HEK293 (cell line): ENCODE measurements around the gene FBH1.
"Not testable (repeated sequence)": the region's sequence is repeated elsewhere in the genome, so short reads cannot be mapped to it uniquely, and the experiment has no call there.

ENCODE experiments used
- CTCF ChIA-PET: fragments of 350-600 bp; formaldehyde crosslinking; extraction: SDS; loops from one replicate; lab custom pipeline; 2021; ENCODE audit warnings: antibody characterized with exemption; lab: Yijun Ruan, JAX
- POLR2A ChIA-PET: fragments of 300-600 bp; formaldehyde crosslinking; extraction: SDS; loops from one replicate; lab custom pipeline; 2020; ENCODE audit warnings: antibody characterized with exemption, inconsistent platforms; lab: Yijun Ruan, JAX
- H3K27ac ChIP-seq: fragments of 200-500 bp; sonication (Bioruptor generic); 2 replicates; pipeline ENCODE4 v1.5.1; 2014; ENCODE audit warnings: low read depth, low read length, control low read depth, inconsistent platforms; ENCODE audit errors: extremely low read depth
- H3K36me3 ChIP-seq, 2 experiments: fragments of 200-500 bp in 1 of 2; sonication (Bioruptor generic) in 1 of 2; 1 replicate in 1 of 2; 2 replicates in 1 of 2; pipeline ENCODE4 v1.5.1; 2014 to 2017; ENCODE audit warnings: inconsistent platforms in 2 of 2, low read length in 2 of 2; ENCODE audit not compliant: control insufficient read depth in 2 of 2, insufficient read depth in 1 of 2
- H3K4me1 ChIP-seq: fragments of 200-500 bp; sonication (Bioruptor generic); 2 replicates; pipeline ENCODE4 v1.5.1; 2014; ENCODE audit warnings: mild to moderate bottlenecking, low read length, inconsistent platforms; ENCODE audit not compliant: control insufficient read depth, insufficient read depth
- H3K4me3 ChIP-seq: 2 replicates; pipeline ENCODE4 v1.5.1; 2011; ENCODE audit warnings: low read depth, mild to moderate bottlenecking, control low read depth, low read length, moderate library complexity
- H3K9me3 ChIP-seq: fragments of 200-500 bp; sonication (Bioruptor generic); 2 replicates; pipeline ENCODE4 v1.5.1; 2014; ENCODE audit warnings: low read depth, low read length, inconsistent platforms; ENCODE audit not compliant: control insufficient read depth, insufficient read depth
- EGR2 ChIP-seq: fragments of 450-650 bp; formaldehyde crosslinking; IDR thresholded peaks from 2 replicates; pipeline ENCODE4 v1.5.1; 2016; ENCODE audit warnings: low read depth, missing biosample characterization, missing genetic modification characterization
- KLF8 ChIP-seq: fragments of 450-650 bp; formaldehyde crosslinking; IDR thresholded peaks from 2 replicates; pipeline ENCODE4 v1.5.1; 2016; ENCODE audit warnings: missing biosample characterization, missing genetic modification characterization
- RBAK ChIP-seq: fragments of 450-650 bp; formaldehyde crosslinking; IDR thresholded peaks from 2 replicates; pipeline ENCODE4 v1.5.1; 2016; ENCODE audit warnings: missing biosample characterization, missing genetic modification characterization
- TCF7L2 ChIP-seq: IDR thresholded peaks from 2 replicates; pipeline ENCODE4 v1.6.1; 2011; ENCODE audit warnings: low read depth, mild to moderate bottlenecking, inconsistent platforms, low read length, moderate library complexity, borderline replicate concordance
- WT1 ChIP-seq: fragments of 450-650 bp; formaldehyde crosslinking; IDR thresholded peaks from 2 replicates; pipeline ENCODE4 v1.5.1; 2016; ENCODE audit warnings: missing biosample characterization, missing genetic modification characterization
- ZBTB20 ChIP-seq: fragments of 450-650 bp; formaldehyde crosslinking; IDR thresholded peaks from 2 replicates; pipeline ENCODE4 v1.5.1; 2016; ENCODE audit warnings: missing biosample characterization, missing genetic modification characterization
- ZBTB7A ChIP-seq: fragments of 450-650 bp; formaldehyde crosslinking; IDR thresholded peaks from 2 replicates; pipeline ENCODE4 v1.5.1; 2016; ENCODE audit warnings: low read depth, missing biosample characterization, missing genetic modification characterization
- ZFP69B ChIP-seq: fragments of 450-650 bp; formaldehyde crosslinking; IDR thresholded peaks from 2 replicates; pipeline ENCODE4 v1.5.1; 2016; ENCODE audit warnings: missing biosample characterization, missing genetic modification characterization
- ZNF10 ChIP-seq: fragments of 450-650 bp; formaldehyde crosslinking; IDR thresholded peaks from 2 replicates; pipeline ENCODE4 v1.5.1; 2017; ENCODE audit warnings: missing biosample characterization, missing genetic modification characterization
- ZNF114 ChIP-seq: fragments of 450-650 bp; formaldehyde crosslinking; IDR thresholded peaks from 2 replicates; pipeline ENCODE4 v1.5.0; 2017; ENCODE audit warnings: missing biosample characterization, missing genetic modification characterization
- ZNF146 ChIP-seq: fragments of 450-650 bp; formaldehyde crosslinking; IDR thresholded peaks from 2 replicates; pipeline ENCODE4 v1.5.1; 2016; ENCODE audit warnings: missing biosample characterization, missing genetic modification characterization
- ZNF175 ChIP-seq: fragments of 450-650 bp; formaldehyde crosslinking; IDR thresholded peaks from 2 replicates; pipeline ENCODE4 v1.5.1; 2016; ENCODE audit warnings: missing biosample characterization, missing genetic modification characterization
- ZNF350 ChIP-seq: fragments of 450-650 bp; formaldehyde crosslinking; IDR thresholded peaks from 2 replicates; pipeline ENCODE4 v1.5.0; 2017; ENCODE audit warnings: missing biosample characterization, mild to moderate bottlenecking, missing genetic modification characterization
- ZNF37A ChIP-seq: fragments of 450-650 bp; IDR thresholded peaks from 2 replicates; pipeline ENCODE4 v1.5.1; 2018; ENCODE audit warnings: missing biosample characterization, missing genetic modification characterization
- ZNF514 ChIP-seq: fragments of 450-650 bp; formaldehyde crosslinking; IDR thresholded peaks from 2 replicates; pipeline ENCODE4 v1.5.1; 2016; ENCODE audit warnings: missing biosample characterization, missing genetic modification characterization
- ZNF544 ChIP-seq: fragments of 450-650 bp; formaldehyde crosslinking; IDR thresholded peaks from 2 replicates; pipeline ENCODE4 v1.5.0; 2017; ENCODE audit warnings: missing biosample characterization, missing genetic modification characterization
- ZNF677 ChIP-seq: fragments of 450-650 bp; IDR thresholded peaks from 2 replicates; pipeline ENCODE4 v1.5.0; 2018; ENCODE audit warnings: missing biosample characterization, mild to moderate bottlenecking, missing genetic modification characterization, moderate library complexity
- TF ChIP-seq, protein P1 (sequence below): fragments of 450-650 bp; formaldehyde crosslinking; IDR thresholded peaks from 2 replicates; pipeline ENCODE4 v1.5.1; 2016; ENCODE audit warnings: missing biosample characterization, missing genetic modification characterization, low read depth
- TF ChIP-seq, protein P2 (sequence below): fragments of 450-650 bp; formaldehyde crosslinking; IDR thresholded peaks from 2 replicates; pipeline ENCODE4 v1.5.1; 2016; ENCODE audit warnings: missing biosample characterization, missing genetic modification characterization
- TF ChIP-seq, protein P3 (sequence below): fragments of 450-650 bp; formaldehyde crosslinking; IDR thresholded peaks from 2 replicates; pipeline ENCODE4 v1.5.1; 2016; ENCODE audit warnings: missing biosample characterization, missing genetic modification characterization, borderline replicate concordance

Gene FBH1

DNA sequence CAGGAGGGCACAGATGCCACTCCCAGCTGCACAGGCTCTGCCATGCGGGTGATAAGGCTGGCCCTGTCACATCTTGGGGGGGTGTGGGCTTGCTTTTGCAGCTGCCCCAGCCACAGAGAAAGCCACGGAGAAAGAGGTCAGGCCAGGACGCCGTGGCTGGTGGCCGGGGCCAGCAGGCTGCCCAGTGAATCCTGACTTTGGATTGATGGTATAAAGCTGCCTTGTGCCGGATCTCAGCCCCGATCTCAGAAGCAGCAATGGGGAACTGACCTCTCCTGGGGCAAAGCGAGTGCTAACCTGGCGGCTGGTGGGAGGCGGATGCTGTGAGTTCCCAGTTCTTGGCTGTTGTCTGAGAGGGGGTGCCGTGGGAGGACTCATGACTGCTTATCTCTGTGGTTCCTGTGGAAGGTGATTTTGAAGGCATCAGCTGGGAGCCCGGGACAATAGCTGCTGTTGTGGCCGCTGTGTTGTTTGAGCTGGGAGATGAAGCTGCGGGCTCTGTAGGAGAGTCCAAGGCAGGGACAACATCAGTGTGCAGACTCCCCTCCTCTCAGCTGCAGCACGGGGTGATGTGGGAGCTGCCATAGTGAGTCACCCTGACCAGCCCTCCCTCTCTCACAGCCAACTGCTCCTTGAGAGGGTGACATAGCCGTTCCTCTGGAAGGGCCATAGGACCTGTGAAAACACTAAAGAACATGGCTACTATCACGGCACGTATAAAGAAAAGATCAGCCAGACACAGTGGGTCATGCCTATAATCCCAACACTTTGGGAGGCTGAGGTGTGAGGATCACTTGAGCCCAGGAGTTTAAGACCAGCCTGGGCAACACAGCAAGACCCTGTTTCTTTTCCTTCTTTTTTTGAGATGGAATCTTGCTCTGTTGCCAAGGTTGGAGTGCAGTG is 70.3 kb downstream of the FBH1 start:
- CTCF ChIA-PET: interaction anchor here (0.6 kb wide), 1 partner anchor 206 kb away, joined by 4 read pairs; no protein-coding TSS in a partner anchor

DNA sequence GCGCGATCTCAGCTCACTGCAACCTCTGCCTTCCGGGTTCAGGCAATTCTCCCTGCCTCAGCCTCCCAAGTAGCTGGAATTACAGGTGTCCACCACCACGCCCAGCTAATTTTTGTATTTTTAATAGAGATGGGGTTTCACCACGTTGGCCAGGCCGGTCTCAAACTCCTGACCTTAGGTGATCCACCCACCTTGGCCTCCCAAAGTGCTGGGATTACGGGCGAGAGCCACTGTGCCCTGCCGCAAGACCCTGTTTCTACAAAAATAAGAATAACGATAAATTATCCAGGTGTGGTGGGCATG is 70.9 kb downstream of the FBH1 start:
- POLR2A ChIA-PET, H3K4me3 ChIP-seq, H3K27ac ChIP-seq, H3K36me3 ChIP-seq, H3K9me3 ChIP-seq, H3K4me1 ChIP-seq: not testable (repeated sequence)
- CTCF ChIA-PET: interaction anchor here (0.6 kb wide), 1 partner anchor 205 kb away, joined by 4 read pairs; no protein-coding TSS in a partner anchor

More for the DNA sequence above, 70.3 kb downstream of the FBH1 start:
- POLR2A ChIA-PET: interaction anchor here (0.5 kb wide), 1 partner anchor 858 kb away, joined by 3 read pairs; no protein-coding TSS in a partner anchor
- TF ChIP-seq WT1 (tag by site-specific recombination): 0 out of 2 replicates have a peak, but pooled peaks have one; percentile 15
- no peak for TF ChIP-seq ZNF37A
- no peak for TF ChIP-seq ZBTB7A (tag by site-specific recombination)
- no peak for TF ChIP-seq ZNF146 (tag by site-specific recombination)
- TF ChIP-seq ZFP69B (tag by site-specific recombination): no peak
- TF ChIP-seq, protein P1, sequence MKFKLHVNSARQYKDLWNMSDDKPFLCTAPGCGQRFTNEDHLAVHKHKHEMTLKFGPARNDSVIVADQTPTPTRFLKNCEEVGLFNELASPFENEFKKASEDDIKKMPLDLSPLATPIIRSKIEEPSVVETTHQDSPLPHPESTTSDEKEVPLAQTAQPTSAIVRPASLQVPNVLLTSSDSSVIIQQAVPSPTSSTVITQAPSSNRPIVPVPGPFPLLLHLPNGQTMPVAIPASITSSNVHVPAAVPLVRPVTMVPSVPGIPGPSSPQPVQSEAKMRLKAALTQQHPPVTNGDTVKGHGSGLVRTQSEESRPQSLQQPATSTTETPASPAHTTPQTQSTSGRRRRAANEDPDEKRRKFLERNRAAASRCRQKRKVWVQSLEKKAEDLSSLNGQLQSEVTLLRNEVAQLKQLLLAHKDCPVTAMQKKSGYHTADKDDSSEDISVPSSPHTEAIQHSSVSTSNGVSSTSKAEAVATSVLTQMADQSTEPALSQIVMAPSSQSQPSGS (tag by site-specific recombination): no peak
- TF ChIP-seq, protein P2, sequence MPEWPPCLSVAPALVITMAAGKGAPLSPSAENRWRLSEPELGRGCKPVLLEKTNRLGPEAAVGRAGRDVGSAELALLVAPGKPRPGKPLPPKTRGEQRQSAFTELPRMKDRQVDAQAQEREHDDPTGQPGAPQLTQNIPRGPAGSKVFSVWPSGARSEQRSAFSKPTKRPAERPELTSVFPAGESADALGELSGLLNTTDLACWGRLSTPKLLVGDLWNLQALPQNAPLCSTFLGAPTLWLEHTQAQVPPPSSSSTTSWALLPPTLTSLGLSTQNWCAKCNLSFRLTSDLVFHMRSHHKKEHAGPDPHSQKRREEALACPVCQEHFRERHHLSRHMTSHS (tag by site-specific recombination): no peak
- no peak for TF ChIP-seq ZNF10 (tag by site-specific recombination)
- TF ChIP-seq EGR2 (tag by site-specific recombination): peak; percentile 61
- TF ChIP-seq, all 188 proteins: peak for 2
- Histone ChIP-seq H3K36me3 (no peaks in the 10 kb centered on the region), H3K4me3 (no peak overlapping the region), H3K9me3 (no peaks in the 10 kb centered on the region), H3K4me1 (no peaks in the 10 kb centered on the region), H3K27ac (no peak overlapping the region)

DNA sequence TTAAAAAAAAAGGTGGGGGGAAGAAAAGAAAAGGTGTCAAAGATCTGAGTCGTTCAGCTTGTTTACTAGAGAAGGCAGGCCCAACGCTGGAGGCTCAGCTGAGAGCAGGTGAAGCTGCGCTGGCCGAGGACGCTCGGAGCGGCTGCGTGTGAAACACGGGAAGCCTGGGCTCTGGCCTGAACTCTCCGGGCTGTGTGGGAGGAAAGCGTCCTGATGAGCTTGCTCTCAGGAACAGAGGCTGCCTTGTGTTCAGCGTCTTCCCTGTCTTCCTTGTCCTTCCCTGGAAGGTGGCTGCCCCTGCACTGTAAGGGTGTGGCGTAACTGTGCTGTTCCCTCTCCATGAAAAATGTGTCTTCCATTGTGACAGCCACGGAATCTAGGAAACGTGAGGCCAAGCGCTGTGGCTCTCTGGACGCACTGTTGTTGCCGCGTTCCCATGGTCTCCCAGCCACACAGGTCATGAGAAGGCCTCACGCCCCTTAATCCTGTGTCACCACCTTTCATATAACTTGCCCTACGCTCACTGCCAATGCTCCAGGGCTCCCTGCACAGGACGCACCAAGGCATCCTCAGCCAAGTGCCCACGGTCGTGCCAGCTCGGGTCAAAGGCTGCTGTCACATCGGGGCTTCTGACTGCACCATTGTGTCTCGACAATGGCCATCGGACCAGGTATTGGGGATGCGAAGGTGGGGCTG is 71.5 kb downstream of the FBH1 start:
- ChIA-PET POLR2A (no interaction called here), CTCF (no interaction called here)

More for the DNA sequence above, 71.5 kb downstream of the FBH1 start:
- no peak overlapping the region for H3K4me3 ChIP-seq
- H3K4me1 ChIP-seq: no peaks in the 10 kb centered on the region
- no peaks in the 10 kb centered on the region for H3K36me3 ChIP-seq
- no peak overlapping the region for H3K27ac ChIP-seq
- no peak for TF ChIP-seq ZNF677 (tag by site-specific recombination)
- TF ChIP-seq, protein P3, sequence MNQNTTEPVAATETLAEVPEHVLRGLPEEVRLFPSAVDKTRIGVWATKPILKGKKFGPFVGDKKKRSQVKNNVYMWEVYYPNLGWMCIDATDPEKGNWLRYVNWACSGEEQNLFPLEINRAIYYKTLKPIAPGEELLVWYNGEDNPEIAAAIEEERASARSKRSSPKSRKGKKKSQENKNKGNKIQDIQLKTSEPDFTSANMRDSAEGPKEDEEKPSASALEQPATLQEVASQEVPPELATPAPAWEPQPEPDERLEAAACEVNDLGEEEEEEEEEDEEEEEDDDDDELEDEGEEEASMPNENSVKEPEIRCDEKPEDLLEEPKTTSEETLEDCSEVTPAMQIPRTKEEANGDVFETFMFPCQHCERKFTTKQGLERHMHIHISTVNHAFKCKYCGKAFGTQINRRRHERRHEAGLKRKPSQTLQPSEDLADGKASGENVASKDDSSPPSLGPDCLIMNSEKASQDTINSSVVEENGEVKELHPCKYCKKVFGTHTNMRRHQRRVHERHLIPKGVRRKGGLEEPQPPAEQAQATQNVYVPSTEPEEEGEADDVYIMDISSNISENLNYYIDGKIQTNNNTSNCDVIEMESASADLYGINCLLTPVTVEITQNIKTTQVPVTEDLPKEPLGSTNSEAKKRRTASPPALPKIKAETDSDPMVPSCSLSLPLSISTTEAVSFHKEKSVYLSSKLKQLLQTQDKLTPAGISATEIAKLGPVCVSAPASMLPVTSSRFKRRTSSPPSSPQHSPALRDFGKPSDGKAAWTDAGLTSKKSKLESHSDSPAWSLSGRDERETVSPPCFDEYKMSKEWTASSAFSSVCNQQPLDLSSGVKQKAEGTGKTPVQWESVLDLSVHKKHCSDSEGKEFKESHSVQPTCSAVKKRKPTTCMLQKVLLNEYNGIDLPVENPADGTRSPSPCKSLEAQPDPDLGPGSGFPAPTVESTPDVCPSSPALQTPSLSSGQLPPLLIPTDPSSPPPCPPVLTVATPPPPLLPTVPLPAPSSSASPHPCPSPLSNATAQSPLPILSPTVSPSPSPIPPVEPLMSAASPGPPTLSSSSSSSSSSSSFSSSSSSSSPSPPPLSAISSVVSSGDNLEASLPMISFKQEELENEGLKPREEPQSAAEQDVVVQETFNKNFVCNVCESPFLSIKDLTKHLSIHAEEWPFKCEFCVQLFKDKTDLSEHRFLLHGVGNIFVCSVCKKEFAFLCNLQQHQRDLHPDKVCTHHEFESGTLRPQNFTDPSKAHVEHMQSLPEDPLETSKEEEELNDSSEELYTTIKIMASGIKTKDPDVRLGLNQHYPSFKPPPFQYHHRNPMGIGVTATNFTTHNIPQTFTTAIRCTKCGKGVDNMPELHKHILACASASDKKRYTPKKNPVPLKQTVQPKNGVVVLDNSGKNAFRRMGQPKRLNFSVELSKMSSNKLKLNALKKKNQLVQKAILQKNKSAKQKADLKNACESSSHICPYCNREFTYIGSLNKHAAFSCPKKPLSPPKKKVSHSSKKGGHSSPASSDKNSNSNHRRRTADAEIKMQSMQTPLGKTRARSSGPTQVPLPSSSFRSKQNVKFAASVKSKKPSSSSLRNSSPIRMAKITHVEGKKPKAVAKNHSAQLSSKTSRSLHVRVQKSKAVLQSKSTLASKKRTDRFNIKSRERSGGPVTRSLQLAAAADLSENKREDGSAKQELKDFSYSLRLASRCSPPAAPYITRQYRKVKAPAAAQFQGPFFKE (tag by site-specific recombination): no peak
- no peak for TF ChIP-seq RBAK (tag by site-specific recombination)
- TF ChIP-seq ZNF514 (tag by site-specific recombination): no peak
- no peak for TF ChIP-seq KLF8 (tag by site-specific recombination)
- TF ChIP-seq ZBTB20 (tag by site-specific recombination): no peak
- TF ChIP-seq ZNF114 (tag by site-specific recombination): no peak
- no peak for TF ChIP-seq ZNF350 (tag by site-specific recombination)
- no peak for TF ChIP-seq ZNF544 (tag by site-specific recombination)
- TF ChIP-seq TCF7L2: no peak
- no peak for TF ChIP-seq ZNF175 (tag by site-specific recombination)
- no peaks in the 10 kb centered on the region for H3K9me3 ChIP-seq
